A673 (cell line): ENCODE data around the gene ANKRD35. TPM values are rescaled to one million over a fixed set of nuclear protein-coding genes. Genes with fewer than 3 reads are reported as not detected.

ENCODE experiments used
- BruUV-seq: library from RNA; stranded (reverse); fragments of 400-500 nt; replicated peaks from 2 replicates; lab custom pipeline; 2021; lab: Mats Ljungman, UMichigan
- CTCF ChIA-PET: fragments of 300-600 bp; sonication (Branson Sonifier 250); formaldehyde crosslinking; loops from one replicate; lab custom pipeline; 2022; ENCODE audit warnings: antibody characterized with exemption; lab: Charles Lee
- POLR2A ChIA-PET: fragments of 300-600 bp; sonication (Branson Sonifier 250); formaldehyde crosslinking; loops from one replicate; lab custom pipeline; 2022; ENCODE audit warnings: antibody characterized with exemption; ENCODE audit not compliant: low non-redundant PET; lab: Charles Lee
- DNase-seq: peaks from one replicate; pipeline ENCODE4 v3.0.0-alpha.2; 2015; ENCODE audit warnings: low spot score
- H3K27ac ChIP-seq: fragments of 200-600 bp; sonication (generic); 2 replicates; pipeline ENCODE4 v1.5.1; 2016; ENCODE audit warnings: mixed run types, low read depth, mild to moderate bottlenecking, mixed read lengths, antibody characterized with exemption, low read length; ENCODE audit not compliant: poor library complexity, severe bottlenecking
- H3K27me3 ChIP-seq: fragments of 200-600 bp; sonication (generic); replicated peaks from 2 replicates; pipeline ENCODE4 v1.6.1; 2017; ENCODE audit warnings: mixed run types, low read depth, mild to moderate bottlenecking, mixed read lengths, antibody characterized with exemption, low read length; ENCODE audit not compliant: insufficient read depth, poor library complexity
- H3K36me3 ChIP-seq: fragments of 200-600 bp; sonication (generic); 2 replicates; pipeline ENCODE4 v1.6.1; 2016; ENCODE audit warnings: mixed run types, mild to moderate bottlenecking, mixed read lengths, antibody characterized with exemption, low read length; ENCODE audit not compliant: insufficient read depth, poor library complexity, severe bottlenecking
- H3K4me1 ChIP-seq: fragments of 200-600 bp; sonication (generic); 2 replicates; pipeline ENCODE4 v1.6.1; 2017; ENCODE audit warnings: mixed run types, mild to moderate bottlenecking, mixed read lengths, antibody characterized with exemption, low read length; ENCODE audit not compliant: insufficient read depth, poor library complexity, severe bottlenecking
- H3K4me3 ChIP-seq: fragments of 200-600 bp; sonication (generic); 2 replicates; pipeline ENCODE4 v1.5.1; 2016; ENCODE audit warnings: low read depth, mixed run types, mild to moderate bottlenecking, mixed read lengths, low read length; ENCODE audit not compliant: poor library complexity, severe bottlenecking
- H3K9me3 ChIP-seq: fragments of 200-600 bp; sonication (generic); 2 replicates; pipeline ENCODE4 v1.6.1; 2016; ENCODE audit warnings: mixed run types, low read depth, mild to moderate bottlenecking, mixed read lengths, antibody characterized with exemption, low read length; ENCODE audit not compliant: poor library complexity, severe bottlenecking
- CTCF ChIP-seq: fragments of 300-800, 200-600 bp; sonication (generic); conservative IDR thresholded peaks from 2 replicates; pipeline ENCODE4 v1.5.1; 2017; ENCODE audit warnings: low read depth, mild to moderate bottlenecking, antibody characterized with exemption, low read length, moderate library complexity, mixed read lengths
- EZH2 ChIP-seq: fragments of 200-600 bp; sonication (generic); IDR thresholded peaks from 2 replicates; pipeline ENCODE4 v1.6.1; 2017; ENCODE audit warnings: borderline replicate concordance, low read depth, mild to moderate bottlenecking, mixed read lengths, antibody characterized with exemption, low read length; ENCODE audit not compliant: poor library complexity, severe bottlenecking
- intact Hi-C: fragments of 100-400 bp; cut with micrococcal nuclease; formaldehyde crosslinking; loops from one replicate; pipeline ENCODE4 v1.10.0; 2022; ENCODE audit not compliant: unreplicated experiment
- total RNA-seq: library from RNA; stranded (reverse); gene quantifications from 2 replicates; pipeline ENCODE4 v1.2.3, GENCODE V29; 2021

The ANKRD35 gene
- total RNA-seq, 1 experiment from 2014 or later, result not detected

GRCh38 chr1:145828367-145829026 is 57.2 kb downstream of the ANKRD35 start:
- Histone ChIP-seq H3K9me3 (no peaks in the 10 kb centered on the region), H3K4me1 (peaks cover 10% of the 10 kb centered on the region), H3K36me3 (peaks cover 74% of the 10 kb centered on the region), H3K27ac (peak overlapping the region; percentile 27), H3K27me3 (no peaks in the 10 kb centered on the region), H3K4me3 (no peak overlapping the region)
- BruUV-seq, result no TSS peak
- intact Hi-C loops, result no loop called here
- ChIA-PET CTCF (interaction anchor here (1.4 kb wide), 1 partner anchor 17 kb away, joined by 3 read pairs; the partner anchor contains the start of gene NUDT17), POLR2A (no interaction called here)
- TF ChIP-seq CTCF, result no peak
- no peak for DNase-seq

- H3K27me3 ChIP-seq, result no peaks in the 10 kb centered on the region
- BruUV-seq, result no TSS peak
- TF ChIP-seq EZH2 (no peak), CTCF (no peak)
- H3K9me3 ChIP-seq, result no peaks in the 10 kb centered on the region
- peaks cover 68% of the 10 kb centered on the region for H3K36me3 ChIP-seq
- H3K4me3 ChIP-seq, result no peak overlapping the region
- peaks cover 10% of the 10 kb centered on the region for H3K4me1 ChIP-seq
- intact Hi-C loops, result no loop called here
- no peak for DNase-seq
- peak overlapping the region; percentile 27 for H3K27ac ChIP-seq
- ChIA-PET POLR2A (interaction anchor here (0.9 kb wide), 1 partner anchor 18 kb away, joined by 5 read pairs; the partner anchor contains the start of gene NUDT17), CTCF (interaction anchor here (1.4 kb wide), 1 partner anchor 17 kb away, joined by 3 read pairs; the partner anchor contains the start of gene NUDT17)
Observed at GRCh38 chr1:145827966-145828365, 57.7 kb downstream of the ANKRD35 start.

GRCh38 chr1:145826030-145826429 is 59.6 kb downstream of the ANKRD35 start:
- Histone ChIP-seq H3K27me3 (no peaks in the 10 kb centered on the region), H3K4me3 (no peak overlapping the region), H3K9me3 (no peaks in the 10 kb centered on the region), H3K36me3 (peaks cover 53% of the 10 kb centered on the region), H3K4me1 (peaks cover 10% of the 10 kb centered on the region), H3K27ac (no peak overlapping the region)
- POLR2A ChIA-PET, result no interaction called here
- no TSS peak for BruUV-seq
- TF ChIP-seq CTCF, result no peak
- TF ChIP-seq EZH2, result no peak
- CTCF ChIA-PET, result no interaction called here
- intact Hi-C loops, result no loop called here
- no peak for DNase-seq
